Retinal pigment epithelial cell (primary cell): ENCODE results near the gene CHRM2.
A peak's percentile ranks its signal among the peaks of the same experiment; 100 is the strongest.
"Not testable (repeated sequence)": the region's sequence is repeated elsewhere in the genome, so short reads cannot be mapped to it uniquely, and the experiment has no call there.

Experiments used
- DNase-seq: peaks from one replicate; pipeline ENCODE4 v3.0.0-alpha.2; 2010; ENCODE audit warnings: low read depth
- H3K4me3 ChIP-seq: 2 replicates; pipeline ENCODE4 v1.5.1; 2011; ENCODE audit warnings: mild to moderate bottlenecking, low read length, control low read depth, moderate library complexity
- TF ChIP-seq, protein P1 (sequence below): conservative IDR thresholded peaks from 2 replicates; pipeline ENCODE4 v1.5.1; 2011; ENCODE audit warnings: low read depth, low read length, control low read depth, inconsistent platforms

The CHRM2 gene

GRCh38 chr7:136868496-136869000 is at the start of gene CHRM2:
Gene CHRM2, plus strand, starts transcription at chr7:136868652. Its CDS starts 146,214 bp downstream, at chr7:137014866.
- TF ChIP-seq, protein P1, sequence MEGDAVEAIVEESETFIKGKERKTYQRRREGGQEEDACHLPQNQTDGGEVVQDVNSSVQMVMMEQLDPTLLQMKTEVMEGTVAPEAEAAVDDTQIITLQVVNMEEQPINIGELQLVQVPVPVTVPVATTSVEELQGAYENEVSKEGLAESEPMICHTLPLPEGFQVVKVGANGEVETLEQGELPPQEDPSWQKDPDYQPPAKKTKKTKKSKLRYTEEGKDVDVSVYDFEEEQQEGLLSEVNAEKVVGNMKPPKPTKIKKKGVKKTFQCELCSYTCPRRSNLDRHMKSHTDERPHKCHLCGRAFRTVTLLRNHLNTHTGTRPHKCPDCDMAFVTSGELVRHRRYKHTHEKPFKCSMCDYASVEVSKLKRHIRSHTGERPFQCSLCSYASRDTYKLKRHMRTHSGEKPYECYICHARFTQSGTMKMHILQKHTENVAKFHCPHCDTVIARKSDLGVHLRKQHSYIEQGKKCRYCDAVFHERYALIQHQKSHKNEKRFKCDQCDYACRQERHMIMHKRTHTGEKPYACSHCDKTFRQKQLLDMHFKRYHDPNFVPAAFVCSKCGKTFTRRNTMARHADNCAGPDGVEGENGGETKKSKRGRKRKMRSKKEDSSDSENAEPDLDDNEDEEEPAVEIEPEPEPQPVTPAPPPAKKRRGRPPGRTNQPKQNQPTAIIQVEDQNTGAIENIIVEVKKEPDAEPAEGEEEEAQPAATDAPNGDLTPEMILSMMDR = no peak
- DNase-seq = no peak
- H3K4me3 ChIP-seq = peak within 1 kb of the TSS; percentile 47

GRCh38 chr7:136831398-136831797 is 37.1 kb upstream of the CHRM2 start:
- DNase-seq, H3K4me3 ChIP-seq: not testable (repeated sequence)

GRCh38 chr7:136845899-136846465 is 22.5 kb upstream of the CHRM2 start:
- DNase-seq = no peak
- TF ChIP-seq, protein P1 = no peak
- H3K4me3 ChIP-seq = no peak overlapping the region

DNA sequence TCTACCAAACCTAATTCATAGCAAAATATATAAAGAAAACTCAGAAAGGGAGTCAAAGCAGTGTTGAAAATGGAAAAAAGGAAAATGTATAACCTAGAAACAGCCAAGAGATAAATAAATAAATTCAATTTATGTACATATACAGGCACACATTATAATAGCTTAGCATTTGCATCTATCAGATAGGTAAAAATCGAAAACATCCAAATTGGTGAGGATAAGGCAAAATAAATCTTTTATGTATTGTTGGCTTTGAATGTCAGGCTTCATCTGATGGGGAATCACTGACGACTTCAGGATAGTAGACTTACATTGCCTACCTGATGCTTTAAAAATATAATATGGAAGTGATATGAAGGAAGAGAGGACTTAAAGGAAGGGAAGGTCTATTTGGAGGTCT is 20.6 kb upstream of the CHRM2 start:
- TF ChIP-seq, protein P1 = no peak
- no peak for DNase-seq
- H3K4me3 ChIP-seq = no peak overlapping the region

DNA sequence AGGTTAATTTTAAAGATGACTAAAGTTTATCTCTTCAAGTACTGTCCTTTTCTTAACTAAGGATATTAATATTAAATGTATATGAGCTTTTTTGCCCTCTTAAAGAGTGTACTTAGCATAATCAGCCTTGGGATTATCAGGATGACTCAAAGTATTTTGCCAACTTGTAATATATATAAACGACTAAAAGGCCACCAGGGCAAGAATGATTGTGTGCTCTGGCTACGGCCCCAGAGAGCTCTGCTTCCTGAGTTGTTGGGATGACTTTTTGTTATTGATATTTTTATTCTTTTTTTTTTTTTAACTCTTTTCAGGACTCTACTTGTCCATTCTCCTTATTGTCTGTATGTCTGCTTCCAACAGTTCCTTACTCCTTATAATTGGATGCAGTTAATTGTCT is 14.8 kb upstream of the CHRM2 start:
- no peak overlapping the region for H3K4me3 ChIP-seq
- DNase-seq = no peak
- TF ChIP-seq, protein P1 = no peak

DNA sequence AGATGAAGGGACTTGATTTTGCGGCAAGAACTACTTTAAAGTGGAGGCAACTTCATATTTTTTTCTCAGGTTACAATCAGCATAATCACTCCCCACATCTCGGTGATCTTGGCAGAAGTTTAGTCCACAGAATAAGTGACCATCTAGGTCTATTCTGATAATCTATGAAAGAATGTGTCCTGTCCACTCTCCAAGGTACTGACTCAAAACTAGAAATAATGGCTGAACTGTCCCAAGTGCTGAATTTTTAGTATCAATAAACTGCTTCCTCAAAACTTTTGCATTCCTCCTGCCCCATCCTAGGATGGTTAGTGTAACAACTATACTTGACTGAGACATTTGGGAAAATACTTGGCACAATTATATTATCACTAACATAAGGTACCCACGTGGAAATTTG is 10.9 kb upstream of the CHRM2 start:
- DNase-seq = no peak
- TF ChIP-seq, protein P1 = no peak
- no peak overlapping the region for H3K4me3 ChIP-seq

DNA sequence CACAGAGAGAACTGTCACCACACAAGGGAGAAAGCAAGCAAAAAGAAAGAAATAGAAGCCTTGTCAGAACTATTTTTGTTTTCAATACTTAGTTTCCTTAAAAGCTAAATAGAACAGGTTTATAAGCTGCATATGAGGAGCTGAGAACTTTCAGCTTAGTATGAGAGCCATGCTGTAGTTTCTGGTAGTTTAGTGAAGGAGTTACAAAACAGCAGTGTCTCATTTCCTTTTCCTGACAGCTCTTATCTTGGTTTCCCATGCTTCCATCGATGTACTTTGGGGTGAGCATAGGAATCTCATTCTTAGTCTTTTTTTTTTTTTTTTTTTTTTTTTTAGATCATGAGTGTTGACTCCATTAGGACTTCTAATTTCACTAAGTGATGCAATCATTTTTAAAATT is 8.6 kb upstream of the CHRM2 start:
- TF ChIP-seq, protein P1 = no peak
- no peak for DNase-seq
- H3K4me3 ChIP-seq = no peak overlapping the region
